Right lobe of liver (tissue), 4 donors: ENCODE data around the gene LIF.

ENCODE experiments used
- CTCF ChIP-seq, 4 donors: fragments of 200-600 bp in 3 of 4; fragments of 450-650 bp in 1 of 4; IDR thresholded peaks; one replicate each; pipeline versions ENCODE4 v1.5.1 to v1.8.0; 2016 to 2022; ENCODE audit warnings: antibody characterized with exemption in 4 of 4, mild to moderate bottlenecking in 2 of 4
- POLR2A ChIP-seq: fragments of 450-650 bp; IDR thresholded peaks from one replicate; pipeline ENCODE4 v1.6.1; 2017; ENCODE audit warnings: antibody characterized with exemption, mild to moderate bottlenecking
- donor health status: DM: no; HTN: no; CAD: no.
- donor health status: DM: no; HTN: no; CAD: no.
- donor health status: DM: no; HTN: yes; CAD: no.

GRCh38 chr22:30253205-30253852, 6.8 kb upstream of the LIF start:
- TF ChIP-seq POLR2A = no peak
- TF ChIP-seq CTCF (IDR thresholded peaks at IDR 0.05) = no peak
